ENCODE measurements around the gene PAM. TPM values are rescaled to one million over a fixed set of nuclear protein-coding genes. Genes with fewer than 3 reads are reported as not detected.

Gene PAM
- total and polyA plus RNA-seq, 12 donors, result 488 to 1,485 (median 1,074) TPM

GRCh38 chr5:102807878-102808502 lies 52.9 kb downstream of the PAM start:
- no peak for DNase-seq
- H3K36me3 ChIP-seq, result no peaks in the 10 kb centered on the region
- H3K4me1 ChIP-seq, result peaks cover 0 to 47% (median 21%) of the 10 kb centered on the region in 9 donors
- peak in 3 of 8 donors; percentile 28 to 59 (median 34) for ATAC-seq
- intact Hi-C loops (cut with DNase I), result loop anchor here in 2 of 10 donors (2.0 to 10.0 kb wide), 2 partner anchors 29 to 57 kb away; no protein-coding TSS in a partner anchor
- no peak overlapping the region for H3K27ac ChIP-seq
- no peaks in the 10 kb centered on the region for H3K27me3 ChIP-seq
- TF ChIP-seq CTCF (IDR thresholded peaks at IDR 0.05), result no peak
- 66 to 69% methylated on average over 7 of the region's 7 CpGs for WGBS, 2 donors
- H3K4me3 ChIP-seq, result no peak overlapping the region
- H3K9me3 ChIP-seq, result no peaks in the 10 kb centered on the region

GRCh38 chr5:102809033-102809432 lies 53.9 kb downstream of the PAM start:
- no peak overlapping the region for H3K4me3 ChIP-seq
- H3K36me3 ChIP-seq, result no peaks in the 10 kb centered on the region
- DNase-seq (no peak), ATAC-seq (peak in 1 of 8 donors; percentile 20)
- WGBS, 2 donors, result 84 to 87% methylated on average over 4 of the region's 4 CpGs
- intact Hi-C loops (cut with DNase I), result loop anchor here in 1 of 10 donors (10.0 kb wide), 1 partner anchor 56 kb away; no protein-coding TSS in a partner anchor
- no peak overlapping the region for H3K27ac ChIP-seq
- TF ChIP-seq CTCF (IDR thresholded peaks at IDR 0.05), result no peak
- peaks cover 0 to 48% (median 21%) of the 10 kb centered on the region in 9 donors for H3K4me1 ChIP-seq
- H3K27me3 ChIP-seq, result no peaks in the 10 kb centered on the region
- no peaks in the 10 kb centered on the region for H3K9me3 ChIP-seq

GRCh38 chr5:102811972-102812371 lies 56.9 kb downstream of the PAM start:
- H3K4me3 ChIP-seq, result no peak overlapping the region
- intact Hi-C loops (cut with DNase I), result no loop called here
- H3K36me3 ChIP-seq, result no peaks in the 10 kb centered on the region
- 47 to 48% methylated on average over 2 of the region's 2 CpGs for WGBS, 2 donors
- no peaks in the 10 kb centered on the region for H3K27me3 ChIP-seq
- ATAC-seq (no peak), DNase-seq (no peak)
- H3K27ac ChIP-seq, result no peak overlapping the region
- H3K4me1 ChIP-seq, result peaks cover 7 to 60% (median 40%) of the 10 kb centered on the region in 9 donors
- TF ChIP-seq CTCF (IDR thresholded peaks at IDR 0.05), result no peak
- H3K9me3 ChIP-seq, result no peaks in the 10 kb centered on the region

- DNase-seq, result no peak
- intact Hi-C loops (cut with DNase I), result no loop called here
These were observed 58.6 kb downstream of the PAM start for GRCh38 chr5:102813740-102814139.

More at GRCh38 chr5:102813740-102814139, 58.6 kb downstream of the PAM start:
- H3K4me1 ChIP-seq, result peaks cover 7 to 53% (median 29%) of the 10 kb centered on the region in 9 donors
- no peaks in the 10 kb centered on the region for H3K27me3 ChIP-seq
- ATAC-seq, result no peak
- 41 to 60% methylated on average over 1 of the region's 1 CpG for WGBS, 2 donors
- no peaks in the 10 kb centered on the region for H3K36me3 ChIP-seq
- TF ChIP-seq CTCF (IDR thresholded peaks at IDR 0.05), result no peak
- H3K27ac ChIP-seq, result no peak overlapping the region
- no peaks in the 10 kb centered on the region for H3K9me3 ChIP-seq
- H3K4me3 ChIP-seq, result no peak overlapping the region

Measured in heart right ventricle (tissue), 16 donors.